Renal cortical epithelial cell (primary cell): ENCODE measurements around the gene YPEL4. TPM values are rescaled to one million over a fixed set of nuclear protein-coding genes. Genes with fewer than 3 reads are reported as not detected.

Source experiments
- DNase-seq: peaks from one replicate; pipeline ENCODE4 v3.0.0-alpha.2; 2011; ENCODE audit warnings: low read depth
- total RNA-seq: library from RNA; depleted of rRNA; stranded (reverse); fragments of >200 nt; gene quantifications from 2 replicates; pipeline ENCODE4 v1.2.3, GENCODE V29; 2014

YPEL4 gene
- total RNA-seq, 1 donor from 2014 or later, result 0.35 TPM

- peak; percentile 38 for DNase-seq
These were observed 1.0 kb upstream of the YPEL4 start for GRCh38 chr11:57650739-57651090.

- DNase-seq, result no peak
These were observed 644 bp downstream of the YPEL4 start for GRCh38 chr11:57648801-57649735.

GRCh38 chr11:57647960-57648800, 1.5 kb downstream of the YPEL4 start:
- DNase-seq, result no peak

- no peak for DNase-seq
These were observed 2.3 kb downstream of the YPEL4 start for GRCh38 chr11:57647372-57647771.

GRCh38 chr11:57646799-57647303, 2.9 kb downstream of the YPEL4 start:
- DNase-seq, result no peak

- DNase-seq, result no peak
These were observed 3.4 kb downstream of the YPEL4 start for GRCh38 chr11:57646194-57646798.

GRCh38 chr11:57645689-57646085, 4.0 kb downstream of the YPEL4 start:
- no peak for DNase-seq

- peak; percentile 60 for DNase-seq
These were observed 4.7 kb downstream of the YPEL4 start for GRCh38 chr11:57644748-57645688.

GRCh38 chr11:57643802-57644201, 5.9 kb downstream of the YPEL4 start:
- no peak for DNase-seq

- DNase-seq, result peak; percentile 75
These were observed 8.5 kb downstream of the YPEL4 start for GRCh38 chr11:57641011-57641807.

- DNase-seq, result no peak
These were observed 9.5 kb downstream of the YPEL4 start for GRCh38 chr11:57640068-57640800.

GRCh38 chr11:57639321-57640067, 10.2 kb downstream of the YPEL4 start:
- DNase-seq, result no peak

GRCh38 chr11:57638811-57639320, 10.8 kb downstream of the YPEL4 start:
- no peak for DNase-seq

GRCh38 chr11:57638005-57638781, 11.5 kb downstream of the YPEL4 start:
- DNase-seq, result peak; percentile 81

GRCh38 chr11:57637626-57638004, 12.1 kb downstream of the YPEL4 start:
- no peak for DNase-seq

GRCh38 chr11:57635246-57635645, 14.5 kb downstream of the YPEL4 start:
- no peak for DNase-seq

GRCh38 chr11:57634311-57634710, 15.4 kb downstream of the YPEL4 start:
- DNase-seq, result no peak
